Kidney capillary endothelial cell (primary cell): ENCODE data around the gene MASP2.
"Not testable (repeated sequence)": the region's sequence is repeated elsewhere in the genome, so short reads cannot be mapped to it uniquely, and the experiment has no call there.

Experiments
- DNase-seq: peaks from one replicate; pipeline ENCODE4 v3.0.0-alpha.2; 2018; ENCODE audit warnings: low spot score

Gene MASP2

DNA sequence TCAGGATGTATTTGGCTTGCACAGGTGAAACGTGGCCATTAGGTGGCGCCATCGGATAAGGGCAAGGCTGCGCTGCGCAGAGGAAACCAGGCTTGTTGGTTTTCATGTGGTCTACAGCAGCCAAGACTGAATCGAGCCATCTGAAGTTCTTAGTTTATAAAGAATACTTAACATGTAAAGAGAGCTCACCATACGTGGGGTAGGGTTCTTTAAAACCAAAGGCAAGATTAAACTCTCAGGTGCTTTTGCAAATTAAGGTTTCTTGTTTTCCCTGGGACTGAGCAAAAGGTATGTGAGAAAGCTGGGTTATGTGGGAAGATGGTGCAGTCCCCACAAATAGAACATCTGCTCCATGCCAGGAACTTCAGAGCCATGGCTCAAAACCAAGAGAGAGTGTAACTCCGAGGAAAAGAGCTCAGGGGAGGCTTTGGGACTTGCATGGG is 9.3 kb downstream of the MASP2 start:
- peak; percentile 83 for DNase-seq

DNA sequence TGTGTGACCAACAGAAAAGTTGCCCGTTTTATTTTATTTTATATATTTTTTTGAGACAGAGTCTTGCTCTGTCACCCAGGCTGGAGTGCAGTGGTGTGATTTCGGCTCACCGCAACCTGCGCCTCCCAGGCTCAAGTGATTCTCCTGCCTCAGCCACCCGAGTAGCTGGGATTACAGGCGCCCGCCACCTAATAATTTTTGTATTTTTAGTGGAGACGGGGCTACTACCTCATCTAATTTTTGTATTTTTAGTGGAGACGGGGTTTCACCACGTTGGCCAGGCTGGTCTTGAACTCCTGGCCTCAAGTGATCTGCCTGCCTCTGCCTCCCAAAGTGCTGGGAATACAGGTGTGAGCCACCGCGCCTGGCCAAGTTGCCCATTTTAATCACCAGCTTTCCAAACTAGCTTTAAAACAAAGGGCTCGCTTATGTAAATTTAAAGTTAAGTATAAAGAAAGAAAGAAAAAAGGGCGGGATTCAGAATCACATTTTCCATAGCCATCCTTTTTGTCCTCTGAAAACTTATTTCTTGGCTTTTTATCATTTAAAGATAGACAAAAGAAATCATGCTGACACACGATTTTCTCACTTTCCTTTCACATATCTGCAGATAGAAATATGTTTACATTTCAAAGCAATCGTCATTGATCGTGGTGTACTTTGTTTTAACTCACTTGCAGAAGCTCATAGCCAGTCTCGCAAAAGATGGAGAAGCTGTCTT is 9.9 kb downstream of the MASP2 start:
- not testable (repeated sequence) for DNase-seq

DNA sequence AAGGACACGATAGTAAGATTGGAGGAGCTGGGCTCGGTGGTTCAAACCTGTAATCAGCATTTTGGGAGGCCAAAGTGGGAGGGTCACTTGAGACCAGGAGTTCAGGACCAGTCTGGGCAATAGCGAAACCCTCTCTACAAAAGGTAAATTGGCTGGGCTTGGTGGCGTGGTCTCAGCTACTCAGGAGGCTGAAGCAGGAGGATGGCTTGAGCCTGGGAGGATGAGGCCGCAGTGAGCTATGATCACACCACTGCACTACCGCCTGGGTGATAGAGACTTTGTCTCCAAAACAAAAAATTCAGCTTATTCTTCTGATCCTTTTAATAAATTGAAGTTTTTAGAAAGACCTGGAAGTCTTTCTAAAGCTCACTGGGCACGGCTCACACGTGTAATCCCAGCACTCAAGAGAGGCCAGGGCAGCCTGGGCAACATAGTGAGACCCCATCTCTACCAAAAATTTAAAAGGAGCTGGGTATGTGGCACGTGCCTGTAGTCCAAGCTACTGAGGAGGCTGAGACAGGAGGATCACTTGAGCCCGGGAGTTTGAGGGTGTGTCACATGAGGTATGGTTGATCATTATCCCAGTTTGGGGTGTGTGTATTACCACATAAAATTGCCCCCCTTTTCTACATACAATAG is 15.3 kb downstream of the MASP2 start:
- DNase-seq = no peak

DNA sequence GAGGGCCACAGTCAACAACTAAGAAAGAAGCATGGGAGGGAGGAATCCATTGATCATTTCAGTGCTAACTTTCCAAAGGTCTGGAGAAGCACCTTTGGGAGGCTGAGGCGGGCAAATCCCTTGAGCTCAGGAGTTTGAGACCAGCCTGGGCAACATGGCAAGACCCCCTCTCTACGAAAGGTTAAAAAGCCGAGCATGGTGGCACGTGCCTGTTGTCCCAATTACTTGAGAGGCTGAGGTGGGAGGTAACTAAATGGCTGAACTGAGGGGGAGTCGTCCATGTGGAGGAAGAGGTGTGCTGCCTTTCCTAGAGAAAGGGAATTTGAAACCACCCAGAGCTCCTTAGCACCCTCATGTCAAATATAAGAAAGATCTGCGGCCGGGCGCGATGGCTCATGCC is 16.2 kb downstream of the MASP2 start:
- no peak for DNase-seq

DNA sequence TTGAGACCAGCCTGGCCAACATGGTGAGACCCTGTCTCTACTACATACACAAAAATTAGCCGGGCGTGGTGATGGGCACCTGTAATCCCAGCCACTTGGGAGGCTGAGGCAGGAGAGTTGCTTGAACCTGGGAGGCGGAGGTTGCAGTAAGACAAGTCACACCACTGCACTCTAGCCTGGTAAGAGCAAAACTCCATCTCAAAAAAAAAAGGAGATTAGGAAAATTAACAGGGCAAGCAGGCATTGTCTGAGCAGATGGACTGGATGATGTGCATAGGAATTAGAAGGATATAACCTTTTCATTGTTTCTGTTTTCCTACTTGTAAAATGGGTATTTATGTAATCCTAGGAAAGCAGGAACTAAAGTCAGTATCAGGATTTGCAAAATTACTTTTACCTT is 19.0 kb downstream of the MASP2 start:
- DNase-seq = no peak

DNA sequence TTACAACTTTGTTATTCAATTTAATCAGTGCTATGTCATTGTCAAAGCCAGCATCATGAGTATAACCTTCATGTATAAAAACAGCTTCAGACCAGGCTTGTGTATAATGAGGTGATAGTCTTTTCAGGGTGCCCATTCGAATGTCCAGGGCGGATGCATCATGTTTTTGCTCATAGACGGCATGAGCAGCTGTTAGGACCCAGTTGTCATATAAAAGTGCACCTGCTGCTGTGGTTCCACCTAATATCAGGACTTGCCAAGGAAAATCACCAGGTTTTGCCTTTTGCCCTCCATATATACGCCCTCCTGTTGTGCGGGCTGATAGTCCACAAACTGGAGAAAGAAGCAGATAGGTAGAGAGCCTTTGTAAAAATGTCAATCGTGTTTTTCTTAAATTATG is 19.7 kb downstream of the MASP2 start:
- no peak for DNase-seq

DNA sequence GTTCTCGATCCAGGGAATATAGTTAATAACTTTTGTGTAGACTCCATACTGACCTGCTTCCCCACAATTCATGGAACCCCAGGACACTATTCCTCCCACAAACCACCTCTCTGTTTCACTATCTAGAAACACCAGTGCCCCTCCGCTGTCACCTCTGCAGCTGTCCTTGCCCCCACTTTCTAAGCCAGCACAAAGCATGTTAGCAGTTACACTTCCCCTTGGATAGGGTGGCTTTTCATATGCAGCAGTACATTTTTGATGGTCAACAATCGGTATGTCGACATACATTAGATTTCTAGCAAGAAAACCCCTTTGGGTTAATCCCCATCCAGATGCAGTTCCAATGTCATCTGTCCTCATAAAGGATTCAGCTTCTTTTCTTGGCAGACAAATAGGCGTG is 20.1 kb downstream of the MASP2 start:
- DNase-seq = no peak

DNA sequence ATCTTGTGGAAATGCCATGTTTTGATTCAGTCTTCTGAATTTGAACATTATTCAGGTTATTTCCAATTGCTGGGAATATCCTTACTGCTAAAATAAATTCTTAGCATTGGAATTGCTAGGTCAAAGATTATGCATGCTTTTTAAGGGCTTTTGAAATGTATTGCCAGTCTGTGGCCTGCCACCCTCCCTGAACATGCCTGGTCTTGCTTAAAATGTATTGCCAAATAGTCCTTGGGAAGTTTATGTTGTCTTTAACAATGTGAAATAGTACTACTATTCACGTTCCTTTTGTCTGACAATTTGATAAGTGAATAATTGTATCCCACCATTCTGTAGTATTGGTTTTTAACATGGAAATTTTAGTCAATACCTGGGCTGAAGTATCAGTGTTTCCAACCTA is 21.0 kb downstream of the MASP2 start:
- no peak for DNase-seq

DNA sequence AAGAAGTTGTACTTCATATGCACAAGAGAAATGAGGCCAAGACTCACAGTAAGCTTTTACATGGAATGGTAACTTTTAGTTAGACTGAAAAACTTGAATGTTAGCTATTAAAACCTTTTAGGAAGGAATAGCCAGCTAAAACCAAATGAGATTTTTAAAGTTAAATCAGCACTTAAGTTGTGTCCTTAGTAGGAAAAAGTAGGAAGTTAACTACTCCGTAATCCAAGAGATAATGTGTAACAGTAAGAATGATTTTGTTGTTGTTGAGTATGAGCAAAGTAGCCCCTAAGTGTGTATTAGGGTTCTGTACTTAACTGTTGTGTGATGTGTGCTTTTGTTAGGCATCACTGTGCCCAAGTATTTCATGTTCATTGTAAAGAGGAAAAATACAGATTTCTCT is 21.4 kb downstream of the MASP2 start:
- DNase-seq = no peak

DNA sequence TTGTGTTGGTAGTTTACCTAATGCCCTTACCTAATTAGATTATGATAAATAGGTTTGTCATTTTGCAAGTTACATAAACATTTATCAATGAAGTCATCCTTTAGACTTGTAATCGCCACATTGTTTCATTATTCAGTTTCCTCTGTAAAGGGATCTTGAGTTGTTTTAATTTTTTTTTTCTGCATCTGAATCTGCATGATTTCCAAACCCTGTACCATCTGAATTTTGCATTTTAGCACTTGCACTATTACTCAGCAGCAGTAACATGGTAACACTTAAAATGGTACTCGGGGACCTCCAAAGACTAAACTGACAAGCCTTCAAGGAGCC is 22.2 kb downstream of the MASP2 start:
- DNase-seq = no peak

DNA sequence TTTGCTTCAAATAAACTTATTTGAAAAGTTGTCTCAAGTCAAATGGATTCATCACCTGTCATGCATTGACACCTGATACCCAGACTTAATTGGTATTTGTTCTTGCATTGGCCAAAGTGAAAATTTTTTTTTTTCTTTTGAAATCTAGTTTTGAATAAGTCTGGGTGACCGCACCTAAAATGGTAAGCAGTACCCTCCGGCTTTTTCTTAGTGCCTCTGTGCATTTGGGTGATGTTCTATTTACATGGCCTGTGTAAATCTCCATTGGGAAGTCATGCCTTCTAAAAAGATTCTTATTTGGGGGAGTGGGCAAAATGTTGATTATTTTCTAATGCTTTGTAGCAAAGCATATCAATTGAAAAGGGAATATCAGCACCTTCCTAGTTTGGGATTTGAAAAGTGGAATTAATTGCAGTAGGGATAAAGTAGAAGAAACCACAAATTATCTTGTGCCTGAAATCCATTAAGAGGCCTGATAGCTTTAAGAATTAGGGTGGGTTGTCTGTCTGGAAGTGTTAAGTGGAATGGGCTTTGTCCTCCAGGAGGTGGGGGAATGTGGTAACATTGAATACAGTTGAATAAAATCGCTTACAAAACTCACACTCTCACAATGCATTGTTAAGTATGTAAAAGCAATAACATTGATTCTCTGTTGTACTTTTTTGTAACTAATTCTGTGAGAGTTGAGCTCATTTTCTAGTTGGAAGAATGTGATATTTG is 22.7 kb downstream of the MASP2 start:
- DNase-seq = no peak

DNA sequence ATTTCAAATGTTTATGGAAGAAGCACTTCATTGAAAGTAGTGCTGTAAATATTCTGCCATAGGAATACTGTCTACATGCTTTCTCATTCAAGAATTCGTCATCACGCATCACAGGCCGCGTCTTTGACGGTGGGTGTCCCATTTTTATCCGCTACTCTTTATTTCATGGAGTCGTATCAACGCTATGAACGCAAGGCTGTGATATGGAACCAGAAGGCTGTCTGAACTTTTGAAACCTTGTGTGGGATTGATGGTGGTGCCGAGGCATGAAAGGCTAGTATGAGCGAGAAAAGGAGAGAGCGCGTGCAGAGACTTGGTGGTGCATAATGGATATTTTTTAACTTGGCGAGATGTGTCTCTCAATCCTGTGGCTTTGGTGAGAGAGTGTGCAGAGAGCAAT is 23.8 kb downstream of the MASP2 start:
- DNase-seq = no peak

DNA sequence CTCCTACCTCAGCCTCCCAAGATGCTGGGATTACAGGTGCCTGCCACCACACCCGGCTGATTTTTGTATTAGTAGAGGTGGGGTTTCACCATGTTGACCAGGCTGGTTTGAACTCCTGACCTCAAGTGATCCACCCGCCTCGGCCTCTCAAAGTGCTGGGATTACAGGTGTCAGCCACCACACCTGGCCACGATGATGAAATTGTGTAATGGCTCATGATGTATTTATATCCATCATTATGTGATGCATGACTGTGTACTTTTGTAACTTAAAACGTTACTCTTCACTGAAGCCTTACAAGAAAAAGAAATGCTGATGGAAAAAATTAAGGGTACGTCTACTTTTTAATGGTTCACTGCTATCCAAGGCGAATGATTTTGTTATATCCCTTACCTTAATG is 27.1 kb downstream of the MASP2 start:
- DNase-seq = no peak

DNA sequence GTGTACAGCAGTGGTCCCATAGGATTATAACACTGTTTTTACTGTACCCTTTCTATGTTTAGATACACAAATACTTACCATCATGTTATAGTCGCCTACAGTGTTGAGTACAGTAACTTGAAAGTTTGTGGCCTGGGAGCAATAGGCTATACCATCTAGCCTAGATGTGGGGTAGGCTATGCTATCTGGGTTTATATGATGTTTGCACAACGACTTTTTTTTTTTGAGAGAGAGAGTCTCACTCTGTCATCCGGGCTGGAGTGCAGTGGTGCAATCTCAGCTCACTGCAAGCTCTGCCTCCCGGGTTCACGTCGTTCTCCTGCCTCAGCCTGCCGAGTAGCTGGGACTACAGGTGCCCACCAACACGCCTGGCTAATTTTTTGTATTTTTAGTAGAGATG is 27.7 kb downstream of the MASP2 start:
- not testable (repeated sequence) for DNase-seq

DNA sequence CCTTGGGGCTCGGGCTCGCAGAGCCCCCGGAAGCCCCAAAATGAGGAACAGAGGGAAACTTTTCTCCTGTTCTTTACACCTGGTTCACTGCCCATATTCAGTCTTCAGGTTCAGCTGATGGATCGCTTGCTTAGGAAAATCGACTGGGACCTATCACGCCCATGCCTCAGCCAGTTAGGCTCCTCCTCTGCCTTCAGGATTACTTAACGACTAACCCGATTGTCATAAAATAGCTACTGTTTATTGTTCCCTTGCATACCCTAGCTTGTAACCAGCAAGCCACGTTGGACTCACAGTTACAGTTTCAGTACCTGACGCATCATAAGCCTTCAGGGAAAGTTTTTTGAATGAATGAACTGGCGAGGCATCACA is 33.9 kb downstream of the MASP2 start:
- DNase-seq = no peak

DNA sequence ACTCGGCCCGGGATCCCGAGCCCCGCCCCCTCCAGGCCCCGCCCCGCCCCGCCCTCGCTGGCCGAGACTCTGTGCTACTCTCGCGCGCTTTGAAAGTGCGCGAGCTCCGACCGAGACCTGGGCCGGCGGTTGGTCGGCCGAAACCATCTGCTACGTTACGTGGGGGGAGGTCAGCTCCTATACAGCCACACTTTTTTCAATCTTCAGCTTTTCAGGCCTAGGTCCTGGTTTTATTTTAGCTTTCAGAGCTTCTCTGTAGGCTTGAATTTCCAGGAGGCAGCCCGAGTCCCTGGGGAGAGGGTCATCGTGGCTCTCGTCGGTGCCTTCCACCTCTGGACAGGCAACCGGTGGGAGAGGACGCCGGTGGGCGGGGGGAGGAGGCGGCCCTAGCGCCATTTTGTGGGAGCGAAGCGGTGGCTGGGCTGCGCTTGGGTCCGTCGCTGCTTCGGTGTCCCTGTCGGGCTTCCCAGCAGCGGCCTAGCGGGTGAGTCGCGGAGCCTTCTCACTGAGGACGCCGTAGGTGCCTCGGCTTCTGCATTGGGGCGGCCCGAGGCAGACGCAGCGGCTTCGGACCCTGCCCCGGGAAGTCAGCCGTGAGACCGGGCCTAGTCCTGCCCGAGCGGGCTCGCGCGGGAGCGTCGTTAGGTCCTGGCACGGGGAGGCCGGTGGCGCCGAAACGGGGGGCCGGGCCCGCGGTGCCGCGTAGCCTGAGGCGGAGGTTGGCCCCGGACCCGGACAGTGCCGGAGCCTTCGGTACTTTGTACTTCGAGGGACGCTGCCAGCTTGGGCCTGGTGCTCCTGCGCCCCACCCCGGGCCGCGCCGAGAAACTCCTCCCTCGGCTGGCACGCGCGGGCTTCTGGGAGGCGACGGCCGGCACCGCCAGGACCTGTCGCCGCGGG is 34.5 kb downstream of the MASP2 start, which contains the start of gene TARDBP:
TARDBP (plus strand) TSS at position 395 of the 900 bp plus-strand sequence. CDS start 1,074 bp downstream, outside the sequence.
- peak; percentile 91 for DNase-seq

DNA sequence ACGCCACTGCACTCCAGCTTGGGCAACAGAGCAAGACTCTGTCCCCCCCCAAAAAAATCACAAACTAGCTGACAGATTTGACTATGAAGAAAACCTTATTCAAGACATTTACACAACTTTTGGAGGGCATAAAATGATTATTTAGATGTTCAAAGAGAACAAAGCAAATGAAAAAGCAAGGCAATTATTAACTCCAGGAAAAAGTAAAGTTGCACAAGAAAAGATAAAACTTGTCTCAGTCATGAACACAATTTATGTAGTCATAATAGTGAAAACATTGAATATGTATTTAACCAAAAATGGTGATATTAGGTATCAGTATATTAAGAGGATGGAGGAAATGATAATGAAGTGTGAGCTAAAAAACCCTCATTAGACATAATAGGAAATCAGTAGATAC is 46.5 kb downstream of the MASP2 start:
- DNase-seq = no peak

DNA sequence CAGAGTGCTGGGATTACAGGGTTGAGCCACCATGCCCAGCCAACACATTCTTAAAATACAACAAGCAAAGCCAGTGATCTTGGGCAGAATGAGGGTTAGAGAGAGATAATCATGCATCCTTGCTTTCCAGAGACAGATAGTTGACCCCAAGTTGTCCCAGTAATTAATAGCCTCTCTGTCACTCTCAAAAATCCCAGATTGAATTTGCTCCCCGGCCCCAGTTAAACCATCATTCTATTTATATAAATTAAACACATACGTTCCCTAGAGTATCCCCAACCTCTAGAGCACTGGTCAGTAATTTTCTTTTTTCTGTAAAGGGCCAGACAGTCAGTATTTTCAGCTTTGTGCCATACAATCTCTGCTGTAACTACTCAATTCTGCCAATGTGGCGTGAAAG is 50.9 kb downstream of the MASP2 start:
- no peak for DNase-seq

DNA sequence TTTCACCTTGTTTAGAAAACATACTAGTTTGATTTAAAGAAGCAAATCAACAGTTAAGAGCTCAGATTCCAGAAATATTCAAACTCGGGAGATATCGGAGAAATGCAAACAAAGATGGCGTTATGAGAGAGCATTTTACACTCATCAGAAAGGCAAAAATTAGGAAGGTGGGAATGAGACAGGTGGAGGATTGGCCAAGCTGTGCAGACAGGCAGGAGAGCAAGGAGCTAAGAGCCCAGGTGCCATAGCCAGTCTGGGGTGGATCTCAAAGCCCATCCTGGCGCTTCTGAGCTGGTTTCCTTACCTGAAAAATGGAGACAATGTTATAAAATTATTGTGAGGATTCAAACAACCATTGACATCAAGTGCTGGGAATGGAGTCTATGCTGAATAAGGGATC is 54.2 kb downstream of the MASP2 start:
- no peak for DNase-seq

DNA sequence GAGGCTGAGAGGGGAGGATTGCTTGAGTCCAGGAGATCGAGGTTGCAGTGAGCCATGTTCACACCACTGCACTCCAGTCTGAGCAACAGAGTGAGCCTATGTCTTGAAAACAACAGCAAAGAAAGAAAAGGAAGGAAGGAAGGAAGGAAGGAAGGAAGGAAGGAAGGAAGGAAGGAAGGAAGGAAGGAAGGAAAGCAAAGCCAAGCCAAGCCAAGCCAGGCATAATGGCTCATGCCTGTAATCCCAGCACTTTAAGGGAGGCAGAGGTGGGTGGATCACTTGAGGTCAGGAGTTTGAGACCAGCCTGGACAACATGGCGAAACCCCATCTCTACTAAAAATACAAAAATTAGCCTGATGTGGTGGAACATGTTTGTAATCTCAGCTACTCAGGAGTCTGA is 55.0 kb downstream of the MASP2 start:
- not testable (repeated sequence) for DNase-seq

DNA sequence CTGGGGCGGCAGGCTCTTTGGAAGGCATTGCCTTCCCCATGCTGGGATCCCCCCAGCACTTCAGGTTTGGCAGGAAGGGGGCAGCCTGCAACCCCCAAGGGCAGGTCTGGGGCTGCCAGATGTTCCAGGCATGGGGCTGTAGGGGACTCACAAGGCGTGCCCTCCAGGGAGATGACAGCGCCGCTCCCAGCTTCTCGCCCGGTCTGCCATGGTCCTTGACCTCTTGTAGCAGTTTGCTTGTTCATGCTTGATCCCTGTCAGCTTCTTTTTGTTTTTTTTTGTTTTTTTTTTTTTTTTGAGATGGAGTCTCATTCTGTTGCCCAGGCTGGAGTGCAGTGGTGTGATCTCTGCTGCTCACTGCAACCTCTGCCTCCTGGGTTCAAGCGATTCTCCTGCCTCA is 56.2 kb downstream of the MASP2 start:
- no peak for DNase-seq

DNA sequence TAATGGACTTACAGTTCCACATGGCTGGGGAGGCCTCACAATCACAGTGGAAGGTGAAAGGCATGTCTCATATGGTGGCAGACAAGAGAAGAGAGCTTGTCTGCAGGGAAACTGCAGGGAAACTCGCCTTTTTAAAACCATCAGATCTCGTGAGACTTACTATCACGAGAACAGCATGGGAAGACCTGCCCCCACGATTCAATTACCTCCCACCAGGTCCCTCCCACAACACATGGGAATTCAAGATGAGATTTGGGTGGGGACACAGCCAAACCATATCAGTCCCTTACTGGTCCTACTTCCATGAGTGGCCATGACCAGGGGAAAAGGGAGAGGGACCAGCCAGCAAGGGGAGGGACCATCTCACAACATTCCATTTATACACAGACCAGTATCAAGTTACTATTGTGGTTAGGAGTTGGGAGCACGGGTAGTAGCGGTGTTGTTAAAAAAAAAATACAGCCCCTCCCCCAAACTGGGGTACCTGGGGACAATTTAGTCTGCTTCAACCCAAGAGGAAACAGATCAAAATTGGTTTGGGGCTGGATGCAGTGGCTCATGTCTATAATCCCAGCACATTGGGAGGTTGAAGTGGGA is 57.0 kb downstream of the MASP2 start:
- not testable (repeated sequence) for DNase-seq
